ENCODE measurements around the gene C1QL4.
"Not testable (repeated sequence)": the region's sequence is repeated elsewhere in the genome, so short reads cannot be mapped to it uniquely, and the experiment has no call there.

GRCh38 chr12:49317118-49317517, 19.9 kb downstream of the C1QL4 start:
- not testable (repeated sequence) for TF ChIP-seq POLR2A, CTCF, POLR2AphosphoS5 (IDR thresholded peaks at IDR 0.05)
